Heart right ventricle (tissue), 16 donors: ENCODE data around the gene SERPINB4. TPM values are rescaled to one million over a fixed set of nuclear protein-coding genes. Genes with fewer than 3 reads are reported as not detected.

ENCODE experiments used
- ATAC-seq, 8 donors: fragments of 200-7000 bp; cut with Tn5 transposase; one replicate each; pipeline ENCODE4 v1.9.1; 2020; ENCODE audit warnings: mild to moderate bottlenecking in 8 of 8, moderate library complexity in 8 of 8, moderate number of reproducible peaks in 1 of 8
- DNase-seq, 2 donors: peaks; one replicate each; pipeline ENCODE4 v3.0.0-alpha.2; 2020
- H3K27ac ChIP-seq, 10 donors: fragments of 200-600 bp; sonication (generic) in 2 of 10; one replicate each; pipeline versions ENCODE4 v1.5.0 to v1.8.0; 2020 to 2022; ENCODE audit warnings: mild to moderate bottlenecking in 3 of 10
- H3K27me3 ChIP-seq, 7 donors: fragments of 200-600 bp; one replicate each; pipeline ENCODE4 v1.8.0; 2021 to 2022; ENCODE audit warnings: mild to moderate bottlenecking in 2 of 7
- H3K36me3 ChIP-seq, 9 donors: fragments of 200-600 bp; sonication (generic) in 1 of 9; one replicate each; pipeline versions ENCODE4 v1.5.0 to v1.8.0; 2020 to 2022; ENCODE audit warnings: mild to moderate bottlenecking in 2 of 9
- H3K4me1 ChIP-seq, 9 donors: fragments of 200-600 bp; sonication (generic) in 1 of 9; one replicate each; pipeline versions ENCODE4 v1.5.0 to v1.8.0; 2020 to 2022; ENCODE audit warnings: mild to moderate bottlenecking in 4 of 9
- H3K4me3 ChIP-seq, 10 donors: fragments of 200-600 bp; sonication (generic) in 2 of 10; one replicate each; pipeline versions ENCODE4 v1.5.0 to v1.8.0; 2020 to 2022; ENCODE audit warnings: mild to moderate bottlenecking in 7 of 10, moderate library complexity in 2 of 10
- H3K9me3 ChIP-seq, 11 donors: fragments of 200-600 bp in 10 of 11; sonication (generic) in 2 of 11; one replicate each; pipeline versions ENCODE4 v1.5.0 to v1.8.0; 2013 to 2022; ENCODE audit warnings: mild to moderate bottlenecking in 2 of 11, control low read depth in 1 of 11, moderate library complexity in 1 of 11
- CTCF ChIP-seq, 9 donors: fragments of 200-600 bp; sonication (generic) in 2 of 9; IDR thresholded peaks; one replicate each; pipeline versions ENCODE4 v1.5.0 to v1.8.0; 2021 to 2022; ENCODE audit warnings: antibody characterized with exemption in 9 of 9, mild to moderate bottlenecking in 5 of 9, moderate library complexity in 1 of 9
- WGBS, 2 donors: extraction: QIAGEN DNeasy Blood & Tissue Kit; methylation state at CpG; one replicate each; pipeline ENCODE4 v1.1.7; 2013; ENCODE audit warnings: inconsistent platforms in 1 of 2; 5-methylcytosine and 5-hydroxymethylcytosine counted together
- intact Hi-C, 10 donors: fragments of 100-400 bp; cut with DNase I; formaldehyde crosslinking; loops; one replicate each; pipeline versions ENCODE4 v1.11.1 to v1.14.2; 2022
- polyA plus RNA-seq, 2 donors: library from polyadenylated mRNA; stranded (reverse); fragments of 200-250 nt; gene quantifications; one replicate each; pipeline ENCODE4 v1.2.3, GENCODE V29; 2013
- total RNA-seq, 10 donors: library from RNA; stranded (reverse); fragmentation: NEBNext Ultra II Directional in 3 of 10; extraction: Animal tissue kit (Norgen Biotek cat#: 25700) in 3 of 10; gene quantifications; one replicate each; pipeline versions ENCODE4 v1.2.1 to v1.2.4, GENCODE V29; 2021 to 2023
- donor health status: Arrhythmogenic right ventricular cardiomyopathy.
- donor health status: ischemic (EF 13 %, LVEDD 7.1; RV severe dilation, severe dysfunction).
- donor health status: healthy with polysubstance abuse.
- donor health status: DM: no; HTN: yes; CAD: no.
- donor health status: DM: no; HTN: no; CAD: no.
- donor health status: ischemic (EF 25% LVEDD 6.9; RV normal size, moderate dysfunction).
- donor health status: ischemic (EF 25% LVEDD 5.7; RV mildly dilated, moderate dysfunction).
- donor health status: healthy.
- donor health status: DM: yes; HTN: yes; CAD: no.
- donor health status: Ischemic cardiomyopathy.
- donor health status: ischemic (EF 35%, LVEDD 5.7; RV mildly dilated, moderate dysfunction).
- donor health status: nonischemic (EF 11% LVEDD 7.7; RV severe dilation, severe dysfunction).
- donor health status: DM: yes; HTN: yes; CAD: no.
- donor health status: PGD.
- donor health status: ischemic (EF 29% LVEDD 5.4; RV normal size, mild dysfunction).
- donor health status: nonischemic (EF 23%, LVEDD 6.1; RV moderate dilation, normal function).

SERPINB4 gene
- total and polyA plus RNA-seq, 12 donors: 0.10 TPM; not detected in 11

DNA sequence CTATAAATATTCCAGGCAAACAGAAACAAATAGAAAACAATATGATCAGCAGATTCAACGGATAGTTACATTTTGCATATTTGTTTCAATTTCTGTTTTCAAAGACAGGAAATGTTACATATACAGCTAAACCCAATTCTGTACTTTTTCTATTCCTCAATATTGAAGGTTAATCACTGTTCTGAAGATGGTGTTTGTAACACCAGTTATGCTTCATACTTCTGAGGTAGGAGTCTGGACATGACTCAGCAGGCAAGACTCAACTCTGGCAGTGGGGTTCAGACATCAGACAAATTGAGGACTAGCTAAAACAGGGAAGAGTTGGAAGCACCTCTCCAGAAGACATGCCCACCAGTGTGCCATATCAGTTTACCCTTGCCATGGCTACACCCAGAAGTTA lies 40.3 kb downstream of the SERPINB4 start:
- no peaks in the 10 kb centered on the region for H3K36me3 ChIP-seq
- H3K27me3 ChIP-seq: no peaks in the 10 kb centered on the region
- WGBS, 2 donors: 0% methylated on average over 1 of the region's 1 CpG

GRCh38 chr18:63603355-63603754 lies 40.7 kb downstream of the SERPINB4 start:
- Histone ChIP-seq H3K27me3 (no peaks in the 10 kb centered on the region), H3K4me3 (no peak overlapping the region), H3K36me3 (no peaks in the 10 kb centered on the region), H3K9me3 (no peaks in the 10 kb centered on the region), H3K27ac (no peak overlapping the region), H3K4me1 (no peaks in the 10 kb centered on the region)
- WGBS, 2 donors: 51 to 64% methylated on average over 1 of the region's 1 CpG
- no peak for TF ChIP-seq CTCF (IDR thresholded peaks at IDR 0.05)
- DNase-seq (no peak), ATAC-seq (no peak)
- intact Hi-C loops: no loop called here

More for the DNA sequence above, 40.3 kb downstream of the SERPINB4 start:
- Histone ChIP-seq H3K27ac (no peak overlapping the region), H3K4me1 (no peaks in the 10 kb centered on the region), H3K4me3 (no peak overlapping the region), H3K9me3 (no peaks in the 10 kb centered on the region)
- DNase-seq (no peak), ATAC-seq (no peak)
- intact Hi-C loops: no loop called here
- no peak for TF ChIP-seq CTCF (IDR thresholded peaks at IDR 0.05)

- Histone ChIP-seq H3K9me3 (no peaks in the 10 kb centered on the region), H3K36me3 (no peaks in the 10 kb centered on the region), H3K4me1 (no peaks in the 10 kb centered on the region), H3K27me3 (no peaks in the 10 kb centered on the region), H3K4me3 (no peak overlapping the region), H3K27ac (no peak overlapping the region)
- intact Hi-C loops: no loop called here
- no peak for TF ChIP-seq CTCF (IDR thresholded peaks at IDR 0.05)
- DNase-seq (no peak), ATAC-seq (no peak)
- WGBS, 2 donors: 71 to 72% methylated on average over 14 of the region's 14 CpGs
Measured at GRCh38 chr18:63596964-63597363, 47.1 kb downstream of the SERPINB4 start.

- DNase-seq (no peak), ATAC-seq (no peak)
- Histone ChIP-seq H3K27ac (no peak overlapping the region), H3K9me3 (no peaks in the 10 kb centered on the region), H3K36me3 (no peaks in the 10 kb centered on the region), H3K27me3 (peaks cover 0 to 3% (median 0%) of the 10 kb centered on the region in 7 donors), H3K4me1 (peaks cover 0 to 5% (median 0%) of the 10 kb centered on the region in 9 donors), H3K4me3 (no peak overlapping the region)
- 33 to 47% methylated on average over 1 of the region's 1 CpG for WGBS, 2 donors
- intact Hi-C loops: no loop called here
- TF ChIP-seq CTCF (IDR thresholded peaks at IDR 0.05): no peak
Measured at GRCh38 chr18:63592471-63592870, 51.6 kb downstream of the SERPINB4 start.
